NAMALWA (cell line): Measurements from ENCODE around the gene FKBP15.

Experiments
- DNase-seq: peaks from one replicate; pipeline ENCODE4 v3.0.0-alpha.2; 2015; ENCODE audit warnings: low spot score

The FKBP15 gene

DNA sequence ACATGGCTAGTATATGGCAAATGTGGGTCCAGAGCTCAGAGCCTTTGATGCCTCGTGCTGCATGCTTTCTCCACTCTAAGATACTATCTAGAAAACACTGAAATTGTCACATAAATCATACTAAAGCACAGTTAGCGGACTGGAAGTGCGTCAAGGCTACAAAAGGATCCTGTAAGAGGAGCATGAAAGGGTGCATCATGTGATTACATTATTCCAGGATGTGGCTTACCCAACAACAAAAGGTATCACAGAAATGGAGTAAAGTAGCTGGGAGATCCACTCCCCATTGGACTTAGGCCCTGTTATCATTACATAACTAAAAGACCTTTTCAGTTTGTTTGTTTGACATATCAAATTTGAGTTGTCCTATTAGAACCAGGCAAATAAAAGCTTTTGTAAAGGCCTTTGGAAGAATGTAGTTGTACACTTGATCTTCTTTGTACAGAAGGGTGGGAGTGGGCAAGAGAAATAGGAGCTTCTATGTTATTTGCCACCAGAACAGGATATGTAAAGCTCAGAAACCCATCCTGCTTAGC, 7.1 kb upstream of the FKBP15 start:
- DNase-seq = no peak

DNA sequence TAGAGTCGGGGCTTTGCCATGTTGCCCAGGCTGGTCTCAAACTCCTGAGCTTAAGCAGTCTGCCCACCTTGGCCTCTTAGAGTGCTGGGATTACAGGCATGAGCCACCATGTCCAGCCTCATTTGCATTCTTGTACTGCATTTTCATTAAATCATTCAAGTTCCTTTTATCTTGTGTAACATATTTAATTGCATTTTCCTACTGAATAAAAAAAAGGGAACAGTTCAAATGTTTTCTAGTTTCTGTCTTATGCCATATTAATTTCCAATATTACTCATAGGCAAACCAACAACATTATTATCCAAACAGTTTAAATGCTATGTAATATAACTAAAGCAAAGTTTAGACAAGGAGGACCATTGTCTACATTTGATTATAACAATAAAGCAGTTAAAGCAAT, 6.4 kb upstream of the FKBP15 start:
- no peak for DNase-seq

DNA sequence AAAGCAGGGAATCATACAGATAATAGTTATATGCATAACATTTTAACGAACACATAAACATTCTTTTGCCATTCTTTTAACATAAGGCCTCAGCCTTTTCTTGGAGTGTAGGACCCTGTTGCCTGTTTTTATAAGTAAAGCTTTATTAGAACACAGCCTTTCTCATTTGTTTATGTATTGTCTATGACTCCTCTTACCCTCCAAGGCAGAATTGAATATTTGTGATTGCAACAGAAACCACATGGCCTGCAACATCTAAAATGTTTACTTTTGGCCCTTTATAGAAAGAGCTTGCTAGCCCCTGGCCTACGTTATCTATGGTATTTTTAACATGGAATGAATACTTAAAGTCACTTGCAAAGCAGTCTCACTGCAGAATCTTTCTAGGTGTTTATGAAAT, 2.9 kb upstream of the FKBP15 start:
- no peak for DNase-seq

DNA sequence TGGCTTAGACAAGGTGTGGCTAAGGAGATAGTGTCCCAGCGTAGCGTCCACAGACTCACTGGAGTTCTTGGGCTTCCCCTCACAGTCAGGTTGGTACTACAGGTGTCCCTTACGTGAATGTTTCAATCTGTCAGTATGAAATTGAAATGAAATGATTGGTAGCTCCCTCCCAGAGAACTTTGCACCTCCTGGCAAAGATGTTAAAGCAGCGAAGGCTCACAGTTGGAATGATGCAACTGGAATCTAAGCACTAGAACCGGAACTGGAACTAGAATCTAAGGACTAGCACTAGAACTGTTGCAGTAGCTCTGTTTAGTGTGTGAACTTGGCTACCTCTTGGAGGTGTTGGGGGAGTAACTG, 1.4 kb upstream of the FKBP15 start:
- DNase-seq = no peak

DNA sequence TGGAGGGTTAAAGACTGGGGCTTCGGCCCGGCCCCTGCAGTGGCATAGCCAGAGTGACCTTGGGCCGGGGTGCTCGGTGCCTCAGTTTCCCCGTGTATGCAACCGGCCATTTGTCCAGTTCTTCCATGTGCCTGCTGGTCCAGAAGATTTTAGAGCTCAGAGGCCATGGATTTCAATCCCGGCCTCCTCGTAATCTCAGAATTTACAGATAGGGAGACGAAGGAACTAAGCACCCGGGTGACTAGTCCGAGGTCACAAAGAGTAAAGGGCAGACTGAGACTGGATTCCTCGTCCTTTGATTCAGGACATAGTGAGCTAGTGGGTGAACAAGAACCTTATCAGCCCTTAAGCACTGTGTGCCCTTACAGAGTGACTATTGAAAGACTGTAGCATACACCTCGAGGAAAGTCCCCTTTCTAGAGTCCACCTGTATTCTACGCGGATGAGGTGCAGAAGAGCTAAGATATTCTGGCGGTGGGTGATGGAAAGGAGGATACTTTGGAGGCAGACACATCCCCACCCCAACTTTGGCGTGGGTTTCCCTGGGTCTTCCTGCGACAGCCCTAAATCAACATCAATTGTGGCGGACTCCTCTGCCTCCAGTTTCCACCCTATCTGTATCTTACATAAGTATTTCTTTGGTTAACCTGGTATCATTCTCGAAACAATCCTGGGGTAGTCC, 864 bp upstream of the FKBP15 start:
- peak; percentile 40 for DNase-seq

DNA sequence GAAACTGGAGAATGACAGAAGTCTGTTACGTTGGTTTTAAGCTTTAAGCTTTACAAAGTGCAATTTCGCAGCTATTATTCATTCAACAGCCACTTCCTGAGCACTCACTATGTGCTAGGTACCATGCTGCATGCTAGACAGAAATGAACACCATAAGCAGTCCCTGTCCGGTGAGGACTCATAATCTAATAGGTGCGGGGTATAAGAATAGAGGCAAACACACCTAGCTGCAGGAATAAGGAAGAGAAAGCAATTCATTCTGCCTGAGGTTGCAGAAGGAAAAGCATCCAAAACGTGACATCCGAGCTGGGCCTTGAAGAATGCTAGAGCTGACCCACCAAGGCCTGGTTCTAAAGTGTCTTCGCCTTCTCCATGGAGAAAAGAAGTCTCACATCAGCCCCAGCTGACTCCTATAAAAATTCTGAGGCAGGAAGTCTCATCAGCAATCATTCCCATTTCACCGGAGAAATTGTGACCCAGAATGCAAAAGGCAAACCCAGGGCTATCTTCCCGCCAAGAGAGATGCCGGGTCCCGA, 542 bp downstream of the FKBP15 start:
- DNase-seq = peak; percentile 55

DNA sequence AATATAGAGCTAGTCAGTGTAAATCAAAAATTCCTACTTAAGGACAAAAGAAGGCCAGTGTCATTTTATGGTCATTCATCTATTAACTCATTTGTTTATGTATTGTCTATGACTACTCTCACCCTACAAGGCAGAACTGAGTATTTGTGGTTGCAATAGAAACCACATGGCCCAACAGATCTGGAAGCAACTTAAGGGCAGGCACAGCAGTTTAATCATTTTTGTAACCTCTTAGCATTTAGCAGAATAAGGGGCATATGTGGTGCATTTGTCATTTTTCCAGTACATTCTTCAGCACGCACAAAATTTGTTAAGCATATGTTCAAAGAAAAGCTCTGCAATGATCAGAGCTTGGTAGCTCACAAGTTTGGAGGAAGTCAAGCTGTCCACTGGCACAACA, 1.1 kb downstream of the FKBP15 start:
- peak; percentile 73 for DNase-seq

DNA sequence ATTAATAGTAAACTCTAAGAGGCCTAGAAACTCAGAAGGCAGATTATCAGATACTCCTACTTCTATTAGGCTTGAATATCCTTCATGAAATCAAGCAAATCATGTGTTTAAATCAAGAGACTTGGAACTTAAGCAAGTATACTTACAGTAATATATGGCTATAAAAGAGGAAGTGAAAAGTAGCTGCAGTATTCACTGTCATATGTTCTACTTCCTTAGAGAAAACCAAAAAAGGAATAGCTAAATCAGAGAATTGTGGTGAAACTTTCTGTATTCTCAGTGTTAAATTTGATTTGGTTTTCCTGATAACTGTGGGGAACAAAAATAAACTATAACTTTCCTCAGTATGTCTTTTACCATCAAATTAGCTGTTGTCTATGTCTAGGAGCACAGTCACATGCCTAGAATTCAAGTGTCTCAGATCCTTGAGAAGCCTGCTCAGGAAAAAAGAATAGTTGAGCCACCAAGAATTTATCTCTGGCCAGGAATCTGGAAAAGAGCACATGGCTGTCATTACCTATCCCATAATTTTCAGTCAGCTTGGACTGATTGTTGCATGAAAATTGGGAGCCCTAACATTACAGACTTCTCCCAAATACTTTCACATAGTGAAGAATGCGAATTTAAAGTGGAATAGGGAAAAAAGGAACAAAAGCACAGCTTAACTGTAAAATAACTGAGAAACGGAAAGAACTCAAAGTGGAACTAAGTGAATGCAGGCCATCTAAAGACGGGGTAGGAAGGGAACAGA, 1.7 kb downstream of the FKBP15 start:
- peak; percentile 67 for DNase-seq

DNA sequence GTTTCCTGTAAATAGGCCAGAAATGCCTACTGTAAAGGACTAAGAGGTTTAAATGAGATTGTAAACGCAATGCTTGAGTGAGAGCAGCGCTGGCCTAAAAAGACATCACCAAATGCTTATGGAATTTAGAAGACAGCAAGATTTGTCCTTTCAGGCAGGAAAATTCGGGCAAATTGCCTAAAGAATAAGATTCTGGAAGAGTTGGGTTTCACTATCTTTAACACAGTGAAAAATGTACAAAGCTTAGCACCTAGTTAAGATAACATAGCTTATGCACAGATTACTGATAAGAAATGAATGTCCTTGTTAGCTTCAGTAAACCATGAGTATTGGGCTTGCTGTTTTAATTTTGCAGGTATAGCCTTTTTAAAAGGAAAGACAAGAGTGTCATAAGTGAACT, 4.7 kb downstream of the FKBP15 start:
- DNase-seq = no peak

DNA sequence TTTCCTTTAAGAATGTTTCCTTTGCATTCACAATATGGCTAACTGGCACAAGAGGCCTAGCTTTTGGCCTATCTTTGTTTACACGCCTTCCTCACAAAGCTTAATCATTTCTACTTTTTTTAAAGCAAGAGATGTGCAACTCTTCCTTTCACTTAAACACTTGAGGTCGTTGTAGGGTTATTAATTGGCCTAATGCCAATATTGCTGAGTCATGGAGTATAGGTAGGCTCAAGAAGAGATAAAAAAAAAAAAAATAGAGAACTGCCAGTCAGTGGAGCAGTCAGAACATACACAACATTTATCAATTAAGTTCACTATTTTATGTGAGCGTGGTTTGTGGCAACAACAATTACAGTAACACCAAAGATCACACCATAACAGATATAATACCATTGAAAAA, 5.9 kb downstream of the FKBP15 start:
- no peak for DNase-seq

DNA sequence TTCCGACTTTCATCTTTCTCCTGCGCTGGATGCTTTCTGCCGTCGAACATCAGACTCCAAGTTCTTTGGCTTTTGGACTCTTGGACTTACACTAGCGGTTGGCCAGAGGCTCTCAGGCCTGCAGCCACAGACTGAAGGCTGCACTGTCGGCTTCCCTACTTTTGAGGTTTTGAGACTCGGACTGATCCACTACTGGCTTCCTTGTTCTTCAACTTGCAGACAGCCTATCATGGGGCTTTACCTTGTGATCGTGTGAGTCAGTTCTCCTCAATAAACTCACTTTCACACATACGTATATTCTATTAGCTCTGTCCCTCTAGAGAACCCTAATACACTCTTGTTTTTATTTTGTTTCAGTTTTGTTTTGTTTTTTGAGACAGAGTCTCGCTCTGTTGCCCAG, 10.3 kb downstream of the FKBP15 start:
- DNase-seq = no peak

DNA sequence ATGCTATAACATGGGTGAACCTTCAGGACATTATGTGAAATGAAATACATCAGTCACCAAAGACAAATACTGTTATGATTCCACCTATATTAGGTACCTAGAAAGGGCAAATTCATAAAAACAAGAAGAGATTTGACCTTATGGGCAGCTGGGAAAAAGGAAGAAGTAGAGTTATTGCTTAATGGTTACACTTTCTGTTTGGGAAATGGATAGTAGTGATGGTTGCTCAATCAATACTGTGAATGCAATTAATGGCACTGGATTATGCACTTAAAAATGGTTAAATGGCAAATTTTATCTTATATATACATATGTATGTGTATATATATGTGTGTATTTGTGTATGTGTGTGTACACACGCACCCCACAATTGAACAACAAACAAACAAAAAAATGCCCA, 15.2 kb downstream of the FKBP15 start:
- no peak for DNase-seq

DNA sequence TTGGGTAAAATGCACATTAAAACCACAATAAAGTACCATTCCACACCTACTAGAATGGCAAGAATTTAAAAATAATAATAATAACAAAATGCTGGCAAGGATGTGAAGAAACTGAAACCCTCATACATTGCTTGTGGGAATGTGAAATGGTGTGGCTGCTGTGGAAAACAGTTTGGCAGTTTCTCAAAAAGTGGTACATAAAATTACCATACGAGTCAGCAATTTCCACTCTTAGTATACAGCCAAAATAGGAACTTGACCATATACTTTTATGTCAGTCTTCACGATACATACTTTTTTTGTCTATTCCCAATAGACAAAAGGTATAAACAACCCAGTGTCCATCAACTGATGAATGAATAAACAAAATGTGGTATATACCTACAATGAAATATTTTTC, 15.6 kb downstream of the FKBP15 start:
- no peak for DNase-seq

DNA sequence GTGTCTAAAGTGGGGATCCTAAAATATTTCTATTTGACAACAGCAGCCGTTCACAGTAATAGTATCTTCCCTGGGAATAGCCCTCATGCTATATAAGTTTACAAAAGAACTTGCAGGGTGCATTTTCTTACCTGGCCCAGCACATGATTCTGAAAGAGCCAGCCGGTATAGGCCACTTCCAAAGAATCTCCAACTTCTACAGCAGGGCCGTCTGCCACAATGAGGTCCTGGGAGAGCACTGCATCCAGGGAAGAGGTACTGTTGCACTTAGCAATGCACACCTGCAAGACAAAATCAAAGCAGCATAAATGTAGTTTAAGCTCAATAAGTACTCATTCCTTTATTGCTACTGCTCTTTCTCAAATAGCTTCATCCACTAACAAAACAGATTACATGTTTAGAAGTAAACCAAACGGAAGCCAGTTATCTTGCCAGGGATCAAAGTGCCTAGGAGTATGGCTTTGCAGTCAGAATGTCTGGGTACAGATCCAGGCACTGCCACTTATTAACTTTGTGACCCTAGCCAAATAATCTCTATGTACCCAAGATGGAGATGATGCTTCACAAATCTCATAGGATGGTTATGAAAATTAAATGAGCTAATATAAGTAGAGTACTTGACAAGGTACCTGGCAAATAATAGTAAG, 21.3 kb downstream of the FKBP15 start:
- no peak for DNase-seq

DNA sequence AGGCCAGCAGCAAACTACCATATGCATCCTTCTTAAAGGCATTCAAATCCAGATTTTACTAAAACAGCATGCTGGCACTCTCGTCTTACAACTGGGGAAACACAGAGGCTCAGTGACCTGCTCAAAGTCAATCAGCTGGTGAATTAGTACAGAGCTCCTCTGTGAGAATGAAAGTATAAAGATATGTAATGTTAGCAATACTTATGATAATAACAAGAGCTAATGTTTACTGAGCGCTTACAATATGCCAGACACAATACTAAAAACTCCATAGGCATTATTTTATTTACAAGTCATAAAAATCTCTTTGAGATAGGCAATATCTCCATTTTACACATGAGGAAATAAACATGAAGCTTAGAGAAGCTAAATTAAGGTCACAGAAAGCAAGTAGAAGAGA, 28.6 kb downstream of the FKBP15 start:
- no peak for DNase-seq

DNA sequence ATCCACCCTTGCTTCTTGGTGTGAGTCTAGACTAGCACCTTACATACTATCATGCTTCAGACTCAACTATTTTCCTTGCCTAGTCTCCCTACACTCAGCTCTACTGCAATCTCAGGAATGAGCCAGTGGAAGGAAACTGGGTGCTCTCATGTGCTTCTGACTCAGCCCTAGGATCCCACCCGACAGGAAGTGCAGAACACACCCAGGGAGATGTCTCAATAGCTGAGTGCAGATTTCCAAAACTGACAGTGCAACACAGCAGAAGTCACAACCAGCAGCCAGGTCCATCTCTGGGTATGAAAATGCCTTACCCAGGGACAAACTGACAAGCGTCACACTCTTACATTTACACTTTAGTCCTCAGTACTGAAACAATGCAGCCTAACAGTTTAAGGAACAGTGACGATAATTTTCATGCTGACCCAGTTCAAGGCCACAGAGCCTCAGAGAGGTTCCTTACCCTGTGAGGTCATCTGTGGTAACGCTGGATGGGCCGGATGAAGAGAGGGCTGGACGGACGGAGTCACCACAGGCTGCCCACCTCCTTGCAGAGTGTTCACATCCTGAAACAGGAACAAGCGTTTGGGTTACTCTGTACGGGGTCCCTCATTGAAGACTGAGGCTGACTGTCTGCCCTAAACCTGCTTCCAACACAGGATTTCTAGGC, 33.0 kb downstream of the FKBP15 start:
- DNase-seq = no peak

DNA sequence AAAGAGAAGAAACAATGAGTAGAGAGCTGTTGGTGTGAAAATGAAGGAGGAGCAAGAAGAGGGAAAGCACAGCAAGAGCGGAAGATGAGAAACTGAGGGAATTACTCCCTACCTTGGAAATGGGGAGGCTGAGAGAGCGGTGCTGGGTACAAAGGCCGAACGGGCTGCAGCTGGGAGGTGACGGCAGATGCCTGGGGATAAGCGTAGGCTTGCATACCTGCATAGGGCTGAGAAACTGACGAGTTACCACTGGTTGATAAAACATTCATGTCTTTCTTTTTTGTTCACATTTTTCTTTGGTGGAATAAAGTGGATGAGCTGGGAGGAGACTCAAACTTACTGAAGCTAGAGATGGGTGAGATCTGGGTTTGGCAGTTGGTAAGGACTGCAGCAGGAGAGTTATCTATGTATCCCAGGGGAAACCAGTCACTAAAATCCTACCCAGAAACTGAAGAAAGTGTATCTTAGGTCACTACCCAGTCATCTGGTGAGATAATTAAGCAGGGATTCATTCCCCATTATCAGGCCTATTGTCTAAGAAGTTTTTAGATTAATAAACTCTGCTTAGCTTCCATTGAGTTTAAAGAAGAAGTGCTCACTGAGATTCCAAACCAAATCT, 34.8 kb downstream of the FKBP15 start:
- DNase-seq = no peak

DNA sequence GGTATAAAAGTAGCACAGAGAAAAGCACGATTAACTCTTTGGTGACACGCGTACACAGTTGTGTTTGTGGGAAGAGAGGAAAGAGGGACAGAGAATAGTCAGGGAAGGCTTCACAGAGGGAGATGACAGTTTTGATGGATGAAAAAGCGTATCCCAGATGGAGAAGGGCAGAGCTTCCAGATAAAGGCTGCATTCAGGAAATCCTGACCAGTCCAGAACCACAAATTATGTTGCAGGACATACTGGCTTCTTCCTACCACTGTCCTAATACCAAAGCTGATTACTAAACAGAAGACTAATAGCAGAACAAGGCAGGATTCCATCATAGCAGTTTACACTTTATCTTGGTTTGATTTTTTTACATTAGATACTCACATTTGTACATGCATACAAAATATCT, 35.8 kb downstream of the FKBP15 start:
- no peak for DNase-seq

DNA sequence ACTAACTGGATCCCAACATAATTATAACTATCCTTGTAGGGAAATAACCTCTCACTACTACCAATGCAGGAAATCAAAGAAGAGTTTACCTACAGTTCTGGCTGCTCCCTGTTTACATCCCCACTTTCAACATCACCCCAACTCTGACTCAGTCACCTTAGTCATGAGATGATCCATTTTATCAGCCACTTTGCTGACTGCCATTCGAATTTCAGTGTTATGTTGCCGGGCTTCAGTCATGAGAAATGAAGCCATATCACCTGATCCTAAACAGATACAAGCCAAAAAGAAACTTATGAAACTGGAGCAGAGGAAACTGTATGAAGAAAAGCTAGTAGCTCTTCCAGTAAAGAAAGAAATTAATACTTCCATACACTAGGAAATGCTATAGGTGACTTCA, 36.5 kb downstream of the FKBP15 start:
- DNase-seq = no peak

DNA sequence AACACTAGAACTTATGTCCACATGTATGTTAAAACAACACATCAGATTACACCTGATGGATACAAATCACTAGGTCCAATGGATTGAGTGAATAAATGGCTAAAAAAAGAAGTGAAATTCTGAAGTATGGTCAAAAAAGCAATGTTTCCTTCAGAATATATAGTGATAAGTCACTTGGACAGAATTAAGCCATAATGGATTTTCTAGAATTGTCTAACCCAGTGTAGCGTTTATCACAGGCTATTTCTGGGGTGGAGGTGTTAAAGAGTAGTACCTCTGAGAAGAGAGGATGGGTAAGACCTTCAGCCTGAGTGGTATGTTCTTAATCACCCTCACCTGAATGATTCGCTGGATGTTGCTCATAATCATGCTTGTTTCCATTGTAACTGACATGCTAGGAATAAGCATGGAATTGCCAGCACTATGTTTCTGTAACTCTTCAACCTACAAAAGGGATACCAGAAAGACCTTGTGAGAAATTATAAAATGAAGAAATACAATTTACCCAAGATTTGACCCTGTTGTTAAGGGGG, 37.1 kb downstream of the FKBP15 start:
- no peak for DNase-seq

DNA sequence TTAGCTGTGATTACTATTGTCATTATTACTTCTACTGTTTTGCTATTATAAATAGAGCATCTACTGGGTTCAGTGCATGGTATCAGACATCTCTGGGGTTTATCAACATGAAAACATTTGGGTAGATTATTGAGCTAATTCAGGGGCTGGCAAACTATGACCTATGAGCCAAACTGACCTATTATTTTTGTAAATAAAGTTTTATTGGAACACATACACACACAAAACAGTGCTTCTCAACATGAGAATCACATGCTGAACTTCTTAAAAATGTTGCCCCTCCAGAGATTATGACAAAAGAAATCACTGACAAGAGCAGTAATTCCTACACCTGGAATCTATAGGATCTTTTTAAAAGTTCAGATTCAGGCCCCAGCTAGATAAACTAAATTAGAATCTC, 39.9 kb downstream of the FKBP15 start:
- no peak for DNase-seq

DNA sequence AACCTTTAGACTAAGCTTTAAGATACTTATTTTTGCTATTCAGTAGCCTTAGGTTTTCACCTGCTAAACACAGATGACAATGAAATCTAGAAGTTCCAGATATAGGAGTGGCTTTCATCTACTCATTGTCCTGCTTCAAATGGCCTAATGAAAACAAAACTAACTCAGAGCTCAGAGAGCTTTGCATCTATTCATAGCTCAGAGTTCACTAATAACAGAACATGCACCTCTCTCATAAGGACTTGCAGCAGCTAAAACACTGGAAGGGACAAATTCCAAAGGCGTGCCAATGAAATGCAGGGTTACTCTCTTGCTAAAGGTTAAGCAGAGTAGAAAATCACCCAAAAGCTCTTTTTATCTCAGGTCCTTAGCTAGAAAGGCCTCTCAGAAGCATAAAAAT, 41.2 kb downstream of the FKBP15 start:
- DNase-seq = no peak
